H9 (cell line): ENCODE data around the gene SWSAP1. TPM values are rescaled to one million over a fixed set of nuclear protein-coding genes. Genes with fewer than 3 reads are reported as not detected.
A peak's percentile ranks its signal among the peaks of the same experiment; 100 is the strongest.

ENCODE experiments used
- DNase-seq: peaks from one replicate; pipeline ENCODE4 v3.0.0-alpha.2; 2017
- H2AFZ ChIP-seq: one replicate; pipeline ENCODE4 v1.6.1; 2013; ENCODE audit warnings: mild to moderate bottlenecking, low read length, control low read depth, moderate library complexity
- H2AK5ac ChIP-seq: 2 replicates; pipeline ENCODE4 v1.6.1; 2013; ENCODE audit warnings: low read length, control low read depth, mixed read lengths; ENCODE audit not compliant: insufficient read length
- H2BK120ac ChIP-seq: one replicate; pipeline ENCODE4 v1.6.1; 2013; ENCODE audit warnings: low read depth, mild to moderate bottlenecking, low read length, control low read depth, inconsistent platforms; ENCODE audit not compliant: poor library complexity, severe bottlenecking
- H2BK12ac ChIP-seq: 2 replicates; pipeline ENCODE4 v1.6.1; 2013; ENCODE audit warnings: low read length, control low read depth, mixed read lengths, low read depth; ENCODE audit not compliant: insufficient read length
- H2BK15ac ChIP-seq: 2 replicates; pipeline ENCODE4 v1.6.1; 2013; ENCODE audit warnings: low read depth, low read length, control low read depth
- H2BK20ac ChIP-seq: one replicate; pipeline ENCODE4 v1.6.1; 2013; ENCODE audit warnings: low read depth, mild to moderate bottlenecking, low read length, control low read depth, inconsistent platforms; ENCODE audit not compliant: poor library complexity, severe bottlenecking
- H2BK5ac ChIP-seq: 2 replicates; pipeline ENCODE4 v1.6.1; 2013; ENCODE audit warnings: low read length, control low read depth, mixed read lengths; ENCODE audit not compliant: insufficient read length
- H3K14ac ChIP-seq: 2 replicates; pipeline ENCODE4 v1.6.1; 2013; ENCODE audit warnings: low read length, control low read depth; ENCODE audit not compliant: insufficient read depth
- H3K18ac ChIP-seq: 2 replicates; pipeline ENCODE4 v1.6.1; 2013; ENCODE audit warnings: low read depth, mild to moderate bottlenecking, mixed read lengths, low read length, control low read depth; ENCODE audit not compliant: insufficient read length
- H3K23ac ChIP-seq: 2 replicates; pipeline ENCODE4 v1.6.1; 2013; ENCODE audit warnings: low read length, control low read depth, mixed read lengths, low read depth; ENCODE audit not compliant: insufficient read length
- H3K23me2 ChIP-seq: 2 replicates; pipeline ENCODE4 v1.6.1; 2013; ENCODE audit warnings: low read depth, mild to moderate bottlenecking, mixed read lengths, low read length, control low read depth; ENCODE audit not compliant: insufficient read length, poor library complexity, severe bottlenecking
- H3K27ac ChIP-seq: 2 replicates; pipeline ENCODE4 v1.5.1; 2013; ENCODE audit warnings: low read length, control low read depth, mixed read lengths, low read depth; ENCODE audit not compliant: insufficient read length
- H3K27me3 ChIP-seq: 2 replicates; pipeline ENCODE4 v1.6.1; 2013; ENCODE audit warnings: low read length, control low read depth, inconsistent platforms; ENCODE audit not compliant: insufficient read depth
- H3K4ac ChIP-seq: 2 replicates; pipeline ENCODE4 v1.6.1; 2013; ENCODE audit warnings: low read depth, mild to moderate bottlenecking, control low read depth, inconsistent platforms, low read length, moderate library complexity
- H3K4me1 ChIP-seq: 2 replicates; pipeline ENCODE4 v1.6.1; 2013; ENCODE audit warnings: low read length, control low read depth, inconsistent platforms; ENCODE audit not compliant: insufficient read depth
- H3K4me2 ChIP-seq: 2 replicates; pipeline ENCODE4 v1.6.1; 2013; ENCODE audit warnings: low read length, control low read depth, mixed read lengths; ENCODE audit not compliant: insufficient read length, insufficient read depth
- H3K56ac ChIP-seq: 2 replicates; pipeline ENCODE4 v1.6.1; 2013; ENCODE audit warnings: low read depth, mild to moderate bottlenecking, mixed read lengths, low read length, control low read depth; ENCODE audit not compliant: insufficient read length
- H3K79me1 ChIP-seq: 2 replicates; pipeline ENCODE4 v1.6.1; 2013; ENCODE audit warnings: low read depth, mild to moderate bottlenecking, moderate library complexity, low read length, control low read depth, inconsistent platforms; ENCODE audit not compliant: insufficient read depth, poor library complexity, severe bottlenecking
- H3K79me2 ChIP-seq: 2 replicates; pipeline ENCODE4 v1.6.1; 2013; ENCODE audit warnings: low read length, control low read depth, inconsistent platforms; ENCODE audit not compliant: insufficient read depth
- H3K9ac ChIP-seq: 2 replicates; pipeline ENCODE4 v1.6.1; 2013; ENCODE audit warnings: low read length, control low read depth, mixed read lengths; ENCODE audit not compliant: insufficient read length; ENCODE audit errors: extremely low read depth
- H3K9me3 ChIP-seq: one replicate; pipeline ENCODE4 v1.6.1; 2013; ENCODE audit warnings: low read depth, low read length, inconsistent platforms; ENCODE audit not compliant: control insufficient read depth
- H3T11ph ChIP-seq: one replicate; pipeline ENCODE4 v1.6.1; 2013; ENCODE audit warnings: mild to moderate bottlenecking, low read length, control low read depth, inconsistent platforms
- H4K20me1 ChIP-seq: one replicate; pipeline ENCODE4 v1.6.1; 2013; ENCODE audit not compliant: control insufficient read depth, insufficient read length, insufficient read depth
- H4K5ac ChIP-seq: 2 replicates; pipeline ENCODE4 v1.6.1; 2013; ENCODE audit warnings: low read depth, mild to moderate bottlenecking, mixed read lengths, low read length, control low read depth; ENCODE audit not compliant: insufficient read length
- H4K8ac ChIP-seq: replicated peaks from 2 replicates; pipeline ENCODE4 v1.6.1; 2013; ENCODE audit warnings: low read length, control low read depth, mixed read lengths, low read depth; ENCODE audit not compliant: insufficient read length
- H4K91ac ChIP-seq: 2 replicates; pipeline ENCODE4 v1.6.1; 2013; ENCODE audit warnings: low read depth, mild to moderate bottlenecking, moderate library complexity, mixed read lengths, low read length, control low read depth; ENCODE audit not compliant: insufficient read length
- H3K27ac Mint-ChIP-seq, 3 experiments: 2 replicates in 2 of 3; 3 replicates in 1 of 3; pipeline ENCODE4 v1.8.0; 2020 to 2021; ENCODE audit warnings: mixed read lengths in 3 of 3, mild to moderate bottlenecking in 1 of 3, moderate library complexity in 1 of 3
- H3K27me3 Mint-ChIP-seq: 2 replicates; pipeline ENCODE4 v1.8.0; 2021; ENCODE audit warnings: low read depth, mild to moderate bottlenecking, moderate library complexity, mixed read lengths
- H3K36me3 Mint-ChIP-seq, 3 experiments: 2 replicates in 2 of 3; 3 replicates in 1 of 3; pipeline ENCODE4 v1.8.0; 2020 to 2021; ENCODE audit warnings: low read depth in 3 of 3, mixed read lengths in 3 of 3; ENCODE audit not compliant: insufficient read depth in 1 of 3
- H3K4me1 Mint-ChIP-seq, 2 experiments: 2 replicates each; pipeline ENCODE4 v1.8.0; 2020; ENCODE audit warnings: mixed read lengths in 2 of 2
- H3K4me3 Mint-ChIP-seq, 2 experiments: 2 replicates in 1 of 2; 3 replicates in 1 of 2; pipeline ENCODE4 v1.8.0; 2020 to 2021; ENCODE audit warnings: mild to moderate bottlenecking in 2 of 2, mixed read lengths in 2 of 2, moderate library complexity in 1 of 2
- H3K9me3 Mint-ChIP-seq, 2 experiments: 2 replicates in 1 of 2; 3 replicates in 1 of 2; pipeline ENCODE4 v1.8.0; 2020; ENCODE audit warnings: mild to moderate bottlenecking in 2 of 2, mixed read lengths in 2 of 2, moderate library complexity in 1 of 2
- CTCF ChIP-seq: fragments of 200-600 bp; sonication (generic); conservative IDR thresholded peaks from 3 replicates; pipeline ENCODE4 v1.8.0; 2021; ENCODE audit warnings: antibody characterized with exemption, mild to moderate bottlenecking
- WGBS: extraction: QIAGEN DNeasy Blood & Tissue Kit; methylation state at CpG from one replicate; pipeline ENCODE4 v1.1.7; 2013; ENCODE audit warnings: missing lambda C conversion rate, low lambda C conversion rate, mixed read lengths; ENCODE audit not compliant: insufficient read length; ENCODE audit errors: extremely low coverage; 5-methylcytosine and 5-hydroxymethylcytosine counted together
- total RNA-seq: library from RNA; stranded (reverse); gene quantifications from 2 replicates; pipeline ENCODE4 v1.2.1, GENCODE V29; 2021

The SWSAP1 gene
- total RNA-seq, 1 experiment from 2014 or later = 3.8 TPM

GRCh38 chr19:11356074-11356397 lies 18.4 kb upstream of the SWSAP1 start:
- Mint-ChIP-seq H3K27ac (no peak overlapping the region), H3K4me3 (peak overlapping the region; percentile 47 to 80), H3K4me1 (peaks cover 9 to 33% of the 10 kb centered on the region in 2 experiments), H3K27me3 (peaks cover 68% of the 10 kb centered on the region), H3K9me3 (no peaks in the 10 kb centered on the region), H3K36me3 (no peaks in the 10 kb centered on the region; a peak in 1 of 7 replicates)
- no peak overlapping the region for H4K8ac ChIP-seq
- H3K79me2 ChIP-seq = no peaks in the 10 kb centered on the region
- H2BK15ac ChIP-seq = no peak overlapping the region
- no peaks in the 10 kb centered on the region for H3K79me1 ChIP-seq
- no peak overlapping the region for H3K14ac ChIP-seq
- H2AK5ac ChIP-seq = no peak overlapping the region
- peak overlapping the region; percentile 4 for H3K4me2 ChIP-seq
- H2BK12ac ChIP-seq = no peak overlapping the region
- no peak overlapping the region for H4K91ac ChIP-seq
- H3K56ac ChIP-seq = no peak overlapping the region
- no peak overlapping the region for H3K18ac ChIP-seq
- peaks cover 2% of the 10 kb centered on the region; the same call in 1 of the 2 replicates for H3K4me1 ChIP-seq
- peaks cover under 1% of the 10 kb centered on the region for H3K23me2 ChIP-seq
- no peaks in the 10 kb centered on the region for H4K20me1 ChIP-seq
- H3K9me3 ChIP-seq = no peaks in the 10 kb centered on the region
- H3K27ac ChIP-seq = no peak overlapping the region
- H3T11ph ChIP-seq = no peak overlapping the region
- no peak overlapping the region for H2BK120ac ChIP-seq
- TF ChIP-seq CTCF = no peak
- H3K9ac ChIP-seq = no peak overlapping the region
- no peak overlapping the region for H3K4ac ChIP-seq
- no peak for DNase-seq
- no peak overlapping the region for H4K5ac ChIP-seq
- no peaks in the 10 kb centered on the region; the same call in 1 of the 2 replicates for H3K27me3 ChIP-seq
- no peak overlapping the region for H2AFZ ChIP-seq
- WGBS = no CpG with 5 or more reads among the region's 6 CpGs
- H2BK5ac ChIP-seq = no peak overlapping the region
- no peak overlapping the region for H2BK20ac ChIP-seq
- no peak overlapping the region for H3K23ac ChIP-seq
